Ovary (tissue), 9 donors: ENCODE data around the gene INPP4A. TPM values are rescaled to one million over a fixed set of nuclear protein-coding genes. Genes with fewer than 3 reads are reported as not detected.

Source experiments
- DNase-seq, 5 donors: peaks; one replicate each; pipeline ENCODE4 v3.0.0-alpha.2; 2019 to 2020
- H3K27ac ChIP-seq, 2 donors: fragments of 200-600 bp; one replicate each; pipeline versions ENCODE4 v1.5.1 to v1.8.0; 2019 to 2022
- H3K27me3 ChIP-seq: fragments of 200-600 bp; one replicate; pipeline ENCODE4 v1.8.0; 2022
- H3K36me3 ChIP-seq: fragments of 200-600 bp; sonication (generic); one replicate; pipeline ENCODE4 v1.5.1; 2019
- H3K4me1 ChIP-seq: one replicate; pipeline ENCODE4 v1.8.1; 2013; ENCODE audit warnings: mild to moderate bottlenecking, moderate library complexity; ENCODE audit not compliant: insufficient read depth
- H3K4me3 ChIP-seq: fragments of 200-600 bp; sonication (generic); one replicate; pipeline ENCODE4 v1.5.1; 2017
- H3K9me3 ChIP-seq, 2 donors: fragments of 200-600 bp in 1 of 2; sonication (generic) in 1 of 2; one replicate each; pipeline versions ENCODE4 v1.5.1 to v1.8.1; 2013 to 2019; ENCODE audit warnings: mild to moderate bottlenecking in 1 of 2, moderate library complexity in 1 of 2
- EP300 ChIP-seq: sonication (generic); formaldehyde crosslinking; IDR thresholded peaks from one replicate; pipeline ENCODE4 v1.6.1; 2017; ENCODE audit warnings: antibody characterized with exemption
- POLR2A ChIP-seq: fragments of 450-650 bp; IDR thresholded peaks from one replicate; pipeline ENCODE4 v1.6.1; 2017; ENCODE audit warnings: antibody characterized with exemption, mild to moderate bottlenecking, moderate library complexity
- WGBS, 3 donors: extraction: QIAGEN DNeasy Blood & Tissue Kit in 1 of 3; methylation state at CpG; one replicate each; pipeline versions ENCODE4 v1.1.5 to v1.1.7; 2013 to 2017; 5-methylcytosine and 5-hydroxymethylcytosine counted together
- intact Hi-C, 4 donors: fragments of 100-400 bp; cut with DNase I; formaldehyde crosslinking; loops; one replicate each; pipeline versions ENCODE4 v1.11.0 to v1.15.1; 2022 to 2023
- polyA plus RNA-seq, 2 donors: library from polyadenylated mRNA; stranded (reverse); fragments of 200-250 nt in 1 of 2; fragments of 350-450 nt in 1 of 2; fragmentation: Illumina TruSeq in 1 of 2; extraction: RNeasy Lipid Tissue Mini Kit (QIAGEN cat#74804) in 1 of 2; gene quantifications; one replicate each; pipeline ENCODE4 v1.2.3, GENCODE V29; 2013 to 2014
- total RNA-seq, 7 donors: library from RNA; depleted of rRNA in 2 of 7; stranded (reverse); fragments of >200 nt in 2 of 7; fragmentation: NEBNext Ultra II Directional in 3 of 7; extraction: Animal tissue kit (Norgen Biotek cat#: 25700) in 3 of 7; gene quantifications; one replicate each; pipeline versions ENCODE4 v1.1.0 to v1.2.4, GENCODE V29; 2016 to 2023
- TF ChIP-seq, protein P1 (sequence below), 3 donors: fragments of 450-650 bp in 2 of 3; fragments of 200-600 bp in 1 of 3; IDR thresholded peaks; one replicate each; pipeline versions ENCODE4 v1.5.1 to v1.8.0; 2016 to 2022; ENCODE audit warnings: antibody characterized with exemption in 3 of 3, mild to moderate bottlenecking in 1 of 3
- donor health status: DM: no; HTN: no; CAD: no; lungs with moderate emphysema.
- donor health status: DM: no; HTN: no; CAD: no.
- donor health status: Bipolar disorder and iron deficiency.
- donor health status: DM: yes; HTN: yes; CAD: no.
- donor health status: DM: no; HTN: no; CAD: no.
- donor health status: DM: yes; HTN: yes; CAD: no.

INPP4A gene
- total and polyA plus RNA-seq, 9 donors, result 7.5 to 25.8 (median 16.2) TPM

DNA sequence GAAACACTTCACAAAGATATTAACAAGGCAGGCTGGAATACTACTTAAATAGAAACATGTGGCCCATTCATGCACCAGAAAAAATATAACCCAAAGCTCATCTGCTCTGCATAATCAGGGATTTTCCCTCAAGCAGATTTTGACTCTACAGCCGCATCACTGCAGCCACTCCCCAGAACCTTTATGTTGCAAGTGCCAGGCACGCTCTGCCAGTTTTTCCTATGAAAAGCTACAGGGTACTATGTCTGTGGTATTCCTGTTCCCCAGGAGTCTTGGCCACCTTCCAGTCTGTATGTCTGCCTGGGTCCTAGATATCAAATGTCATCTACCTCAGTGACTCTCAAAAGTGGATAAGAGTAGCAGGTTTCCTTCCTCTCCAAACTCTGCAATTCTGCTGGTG is 159.9 kb downstream of the INPP4A start:
- Histone ChIP-seq H3K4me1 (peaks cover 15% of the 10 kb centered on the region), H3K27me3 (no peaks in the 10 kb centered on the region), H3K27ac (no peak overlapping the region), H3K36me3 (no peaks in the 10 kb centered on the region), H3K4me3 (no peak overlapping the region), H3K9me3 (no peaks in the 10 kb centered on the region)
- no peak for TF ChIP-seq POLR2A
- TF ChIP-seq, protein P1, sequence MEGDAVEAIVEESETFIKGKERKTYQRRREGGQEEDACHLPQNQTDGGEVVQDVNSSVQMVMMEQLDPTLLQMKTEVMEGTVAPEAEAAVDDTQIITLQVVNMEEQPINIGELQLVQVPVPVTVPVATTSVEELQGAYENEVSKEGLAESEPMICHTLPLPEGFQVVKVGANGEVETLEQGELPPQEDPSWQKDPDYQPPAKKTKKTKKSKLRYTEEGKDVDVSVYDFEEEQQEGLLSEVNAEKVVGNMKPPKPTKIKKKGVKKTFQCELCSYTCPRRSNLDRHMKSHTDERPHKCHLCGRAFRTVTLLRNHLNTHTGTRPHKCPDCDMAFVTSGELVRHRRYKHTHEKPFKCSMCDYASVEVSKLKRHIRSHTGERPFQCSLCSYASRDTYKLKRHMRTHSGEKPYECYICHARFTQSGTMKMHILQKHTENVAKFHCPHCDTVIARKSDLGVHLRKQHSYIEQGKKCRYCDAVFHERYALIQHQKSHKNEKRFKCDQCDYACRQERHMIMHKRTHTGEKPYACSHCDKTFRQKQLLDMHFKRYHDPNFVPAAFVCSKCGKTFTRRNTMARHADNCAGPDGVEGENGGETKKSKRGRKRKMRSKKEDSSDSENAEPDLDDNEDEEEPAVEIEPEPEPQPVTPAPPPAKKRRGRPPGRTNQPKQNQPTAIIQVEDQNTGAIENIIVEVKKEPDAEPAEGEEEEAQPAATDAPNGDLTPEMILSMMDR (IDR thresholded peaks at IDR 0.05), result no peak
- TF ChIP-seq EP300, result no peak
- no peak for DNase-seq
- intact Hi-C loops, result loop anchor here in 1 of 4 donors (10.0 kb wide), 1 partner anchor 150 kb away; no protein-coding TSS in a partner anchor
- WGBS, 3 donors, result 82 to 88% (median 87%) methylated on average over 2 of the region's 2 CpGs

DNA sequence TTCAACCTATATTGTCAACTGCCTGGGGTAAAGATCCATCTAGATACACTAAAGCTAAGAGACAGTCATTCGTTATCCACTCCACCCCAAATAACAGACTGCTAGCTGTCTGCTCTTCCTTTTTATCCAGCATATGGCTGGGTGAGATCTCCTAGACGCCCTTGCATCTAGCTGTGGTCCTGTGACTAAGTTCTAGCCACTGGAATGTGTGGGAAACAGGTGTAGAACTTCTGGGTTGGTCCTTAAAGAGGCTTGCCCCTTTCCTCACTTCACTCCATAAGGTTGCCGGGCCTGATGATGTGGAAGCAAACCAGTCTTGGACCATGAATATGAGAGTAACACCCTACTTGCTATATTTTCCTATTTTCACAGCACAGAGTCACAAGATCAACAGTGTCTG is 160.4 kb downstream of the INPP4A start:
- no peak for TF ChIP-seq EP300
- no peak for DNase-seq
- Histone ChIP-seq H3K9me3 (no peaks in the 10 kb centered on the region), H3K4me1 (peaks cover 18% of the 10 kb centered on the region), H3K27ac (no peak overlapping the region), H3K4me3 (no peak overlapping the region), H3K27me3 (no peaks in the 10 kb centered on the region), H3K36me3 (no peaks in the 10 kb centered on the region)
- intact Hi-C loops, result loop anchor here in 1 of 4 donors (10.0 kb wide), 1 partner anchor 150 kb away; no protein-coding TSS in a partner anchor
- 68 to 74% (median 70%) methylated on average over 3 of the region's 3 CpGs for WGBS, 3 donors

DNA sequence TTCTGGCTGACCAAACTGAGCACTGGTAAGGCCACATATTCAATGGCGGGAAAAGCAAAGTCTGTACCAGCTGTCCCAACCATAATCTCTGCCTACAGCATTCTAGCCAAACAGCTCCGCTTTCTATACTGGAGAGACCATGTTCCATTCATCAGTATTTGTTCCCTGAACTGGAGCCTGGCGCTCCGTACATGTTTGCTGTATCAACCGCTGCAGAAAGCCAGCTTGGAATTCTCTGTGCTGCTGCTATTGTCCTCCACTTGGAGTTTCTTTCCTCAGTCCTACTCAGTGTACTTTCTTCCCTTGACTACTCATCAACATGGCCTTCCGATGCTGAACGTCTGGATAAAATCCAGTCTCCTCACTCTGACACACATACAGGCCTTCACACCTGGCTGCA is 161.8 kb downstream of the INPP4A start:
- no peak for DNase-seq
- H3K4me1 ChIP-seq, result peaks cover 18% of the 10 kb centered on the region
- H3K36me3 ChIP-seq, result no peaks in the 10 kb centered on the region
- 75 to 88% (median 75%) methylated on average over 7 of the region's 7 CpGs for WGBS, 3 donors
- H3K9me3 ChIP-seq, result no peaks in the 10 kb centered on the region
- intact Hi-C loops, result loop anchor here in 1 of 4 donors (10.0 kb wide), 1 partner anchor 152 kb away; no protein-coding TSS in a partner anchor
- TF ChIP-seq EP300 (no peak), POLR2A (no peak)
- TF ChIP-seq, protein P1 (IDR thresholded peaks at IDR 0.05), result no peak
- H3K27ac ChIP-seq, result no peak overlapping the region
- H3K27me3 ChIP-seq, result no peaks in the 10 kb centered on the region
- H3K4me3 ChIP-seq, result no peak overlapping the region

DNA sequence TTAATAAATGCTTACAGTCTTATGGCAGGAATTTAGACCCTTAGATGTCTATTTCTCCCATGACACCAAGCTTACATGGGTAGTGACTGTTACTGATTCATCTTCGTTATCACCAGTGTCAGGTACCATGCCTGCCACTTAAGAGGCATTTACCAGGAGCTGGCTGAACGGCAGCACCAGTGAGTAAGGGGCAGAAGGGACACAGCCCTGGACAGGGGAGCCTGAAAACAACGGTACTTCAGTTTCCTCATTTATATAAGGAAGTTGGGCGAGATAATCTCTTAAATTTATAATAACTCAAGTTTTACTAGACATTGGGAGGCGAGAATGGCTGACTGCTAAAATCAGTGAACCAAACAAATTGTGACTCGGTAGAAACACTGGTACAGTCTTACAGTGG is 162.4 kb downstream of the INPP4A start:
- H3K27ac ChIP-seq, result no peak overlapping the region
- H3K27me3 ChIP-seq, result no peaks in the 10 kb centered on the region
- peaks cover 18% of the 10 kb centered on the region for H3K4me1 ChIP-seq
- no peak for DNase-seq
- intact Hi-C loops, result loop anchor here in 1 of 4 donors (10.0 kb wide), 1 partner anchor 152 kb away; no protein-coding TSS in a partner anchor
- H3K4me3 ChIP-seq, result peak overlapping the region; percentile 95
- no peaks in the 10 kb centered on the region for H3K36me3 ChIP-seq
- TF ChIP-seq POLR2A (no peak), EP300 (no peak)
- TF ChIP-seq, protein P1 (IDR thresholded peaks at IDR 0.05), result no peak
- H3K9me3 ChIP-seq, result no peaks in the 10 kb centered on the region
- WGBS, 3 donors, result 56 to 72% (median 57%) methylated on average over 6 of the region's 6 CpGs

DNA sequence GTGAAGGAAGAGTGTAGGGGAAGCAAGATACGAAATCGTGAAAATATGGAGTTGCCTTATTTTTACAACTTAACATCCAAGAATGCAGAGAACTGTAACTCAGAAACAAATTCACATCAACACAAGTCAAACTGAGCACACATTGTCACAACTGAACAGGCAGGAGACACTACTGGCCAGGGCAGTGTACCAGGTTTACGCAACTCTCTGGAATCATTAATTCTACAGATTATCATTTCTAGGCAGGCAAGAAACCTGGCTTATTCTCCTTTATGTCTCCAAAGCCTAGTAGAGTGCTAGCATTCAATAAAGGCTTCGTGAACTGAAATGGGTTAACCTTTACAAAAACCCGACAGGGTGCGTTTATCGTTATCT is 163.1 kb downstream of the INPP4A start:
- intact Hi-C loops, result loop anchor here in 1 of 4 donors (10.0 kb wide), 1 partner anchor 153 kb away; no protein-coding TSS in a partner anchor
- H3K4me1 ChIP-seq, result peaks cover 18% of the 10 kb centered on the region

More for the DNA sequence above, 163.1 kb downstream of the INPP4A start:
- TF ChIP-seq EP300 (no peak), POLR2A (no peak)
- TF ChIP-seq, protein P1 (IDR thresholded peaks at IDR 0.05), result no peak
- WGBS, 3 donors, result 1 to 2% (median 1%) methylated on average over 7 of the region's 7 CpGs
- Histone ChIP-seq H3K9me3 (no peaks in the 10 kb centered on the region), H3K36me3 (no peaks in the 10 kb centered on the region), H3K27me3 (no peaks in the 10 kb centered on the region), H3K27ac (peak overlapping the region in 1 of 2 donors; percentile 93), H3K4me3 (peak overlapping the region; percentile 95)
- no peak for DNase-seq
